Mucosa of gallbladder (tissue), 1 donor: ENCODE results near the gene NDOR1. TPM values are rescaled to one million over a fixed set of nuclear protein-coding genes. Genes with fewer than 3 reads are reported as not detected.

Experiments used
- DNase-seq: peaks from one replicate; pipeline ENCODE4 v3.0.0-alpha.2; 2020; ENCODE audit warnings: low spot score
- total RNA-seq: library from RNA; stranded (reverse); gene quantifications from one replicate; pipeline ENCODE4 v1.2.1, GENCODE V29; 2021
- donor health status: DM: no; HTN: no; CAD: no.

NDOR1 gene
- total RNA-seq, 1 donor from 2014 or later: 29.5 TPM

DNA sequence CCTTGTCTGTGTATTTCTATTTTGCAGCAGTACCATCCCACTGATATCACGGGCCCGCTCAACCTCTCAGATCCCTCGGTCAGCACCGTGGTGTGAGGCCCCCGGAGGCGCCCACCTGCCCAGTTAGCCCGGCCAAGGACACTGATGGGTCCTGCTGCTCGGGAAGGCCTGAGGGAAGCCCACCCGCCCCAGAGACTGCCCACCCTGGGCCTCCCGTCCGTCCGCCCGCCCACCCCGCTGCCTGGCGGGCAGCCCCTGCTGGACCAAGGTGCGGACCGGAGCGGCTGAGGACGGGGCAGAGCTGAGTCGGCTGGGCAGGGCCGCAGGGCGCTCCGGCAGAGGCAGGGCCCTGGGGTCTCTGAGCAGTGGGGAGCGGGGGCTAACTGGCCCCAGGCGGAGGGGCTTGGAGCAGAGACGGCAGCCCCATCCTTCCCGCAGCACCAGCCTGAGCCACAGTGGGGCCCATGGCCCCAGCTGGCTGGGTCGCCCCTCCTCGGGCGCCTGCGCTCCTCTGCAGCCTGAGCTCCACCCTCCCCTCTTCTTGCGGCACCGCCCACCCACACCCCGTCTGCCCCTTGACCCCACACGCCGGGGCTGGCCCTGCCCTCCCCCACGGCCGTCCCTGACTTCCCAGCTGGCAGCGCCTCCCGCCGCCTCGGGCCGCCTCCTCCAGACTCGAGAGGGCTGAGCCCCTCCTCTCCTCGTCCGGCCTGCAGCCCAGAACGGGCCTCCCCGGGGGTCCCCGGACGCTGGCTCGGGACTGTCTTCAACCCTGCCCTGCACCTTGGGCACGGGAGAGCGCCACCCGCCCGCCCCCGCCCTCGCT is 37.5 kb upstream of the NDOR1 start:
- no peak for DNase-seq

GRCh38 chr9:137168573-137168903 is 37.0 kb upstream of the NDOR1 start:
- no peak for DNase-seq

DNA sequence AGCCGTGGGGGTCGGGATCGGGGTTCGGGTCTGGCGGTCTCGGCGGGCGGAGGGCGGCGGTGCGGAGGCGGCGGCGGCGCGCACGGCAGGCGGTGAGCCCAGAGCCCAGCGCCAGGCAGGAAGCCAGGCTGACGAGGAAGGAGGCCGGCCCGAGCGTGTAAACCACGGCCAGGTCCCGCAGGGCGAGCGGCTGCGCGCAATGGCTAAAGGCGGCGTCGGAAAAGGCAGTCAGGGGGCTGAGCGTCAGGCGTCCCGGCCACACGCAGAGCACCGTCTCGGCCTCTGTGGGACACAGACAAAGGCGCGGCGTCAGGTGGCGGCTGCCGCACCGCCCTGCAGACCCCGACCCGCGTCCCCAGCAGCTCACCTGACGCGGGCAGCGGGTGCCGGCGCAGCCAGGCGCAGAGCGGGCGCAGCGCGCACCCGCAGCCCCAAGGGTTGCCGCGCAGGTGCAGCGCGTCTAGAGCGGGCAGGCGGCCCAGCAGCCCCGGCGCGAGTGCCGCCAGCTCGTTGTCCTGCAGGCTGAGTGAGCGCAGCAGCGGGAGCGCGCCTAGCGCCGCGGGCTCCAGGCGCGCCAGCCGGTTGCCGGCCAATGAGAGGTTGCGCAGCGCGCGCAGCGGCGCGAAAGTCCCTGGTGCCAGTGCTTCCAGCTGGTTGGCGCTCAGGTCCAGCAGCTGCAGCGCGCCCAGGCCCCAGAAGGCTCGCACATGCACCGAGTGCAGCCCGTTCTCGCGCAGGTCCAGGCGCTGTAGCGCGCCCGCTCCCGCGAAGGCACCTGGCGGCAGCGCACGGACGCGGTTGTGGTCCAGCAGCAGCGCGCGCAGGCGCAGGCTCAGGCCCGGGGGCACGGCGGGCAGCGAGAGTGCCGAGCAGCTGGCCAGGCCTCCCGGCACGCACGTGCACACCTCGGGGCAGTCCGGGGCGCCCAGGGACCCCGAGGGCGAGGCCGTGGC is 36.3 kb upstream of the NDOR1 start:
- no peak for DNase-seq

- no peak for DNase-seq
Observed at GRCh38 chr9:137169896-137170358, 35.6 kb upstream of the NDOR1 start, which contains the start of gene LRRC26. Gene LRRC26 (minus strand): TSS chr9:137170051. CDS start chr9:137169943, 108 bp downstream.

DNA sequence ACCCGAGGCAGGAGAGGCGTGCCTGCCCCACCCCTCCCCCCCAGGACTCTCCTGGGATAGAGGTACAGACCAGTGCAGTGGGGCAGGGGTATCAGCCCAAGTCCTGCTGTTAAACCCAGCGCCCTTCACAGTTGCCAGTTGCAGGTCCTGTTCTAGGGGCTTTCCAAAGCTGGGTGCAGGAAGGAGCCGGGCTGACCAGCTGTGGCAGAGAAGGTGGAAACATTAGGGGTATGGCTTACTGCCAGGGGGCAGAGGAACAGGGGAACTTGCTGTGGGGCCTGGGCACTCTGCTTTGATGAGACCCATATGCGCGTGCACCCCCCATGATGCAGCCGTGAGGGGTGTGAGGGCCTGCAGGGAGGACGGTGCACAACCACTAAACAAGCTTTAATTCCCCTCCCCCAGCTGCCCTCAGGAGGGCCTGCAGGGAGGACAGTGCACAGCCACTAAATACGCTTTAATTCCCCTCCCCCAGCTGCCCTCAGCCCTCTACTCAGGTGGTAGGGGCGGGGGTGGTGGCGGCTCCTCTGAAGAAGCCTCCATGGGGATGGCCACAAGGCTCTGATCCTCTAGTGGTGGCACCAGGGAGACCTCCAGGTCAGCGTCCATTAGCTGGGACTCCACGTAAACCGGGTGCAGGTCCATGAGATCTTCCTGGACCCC is 34.9 kb upstream of the NDOR1 start:
- DNase-seq: no peak

- no peak for DNase-seq
Observed at GRCh38 chr9:137171149-137171900, 34.2 kb upstream of the NDOR1 start.

DNA sequence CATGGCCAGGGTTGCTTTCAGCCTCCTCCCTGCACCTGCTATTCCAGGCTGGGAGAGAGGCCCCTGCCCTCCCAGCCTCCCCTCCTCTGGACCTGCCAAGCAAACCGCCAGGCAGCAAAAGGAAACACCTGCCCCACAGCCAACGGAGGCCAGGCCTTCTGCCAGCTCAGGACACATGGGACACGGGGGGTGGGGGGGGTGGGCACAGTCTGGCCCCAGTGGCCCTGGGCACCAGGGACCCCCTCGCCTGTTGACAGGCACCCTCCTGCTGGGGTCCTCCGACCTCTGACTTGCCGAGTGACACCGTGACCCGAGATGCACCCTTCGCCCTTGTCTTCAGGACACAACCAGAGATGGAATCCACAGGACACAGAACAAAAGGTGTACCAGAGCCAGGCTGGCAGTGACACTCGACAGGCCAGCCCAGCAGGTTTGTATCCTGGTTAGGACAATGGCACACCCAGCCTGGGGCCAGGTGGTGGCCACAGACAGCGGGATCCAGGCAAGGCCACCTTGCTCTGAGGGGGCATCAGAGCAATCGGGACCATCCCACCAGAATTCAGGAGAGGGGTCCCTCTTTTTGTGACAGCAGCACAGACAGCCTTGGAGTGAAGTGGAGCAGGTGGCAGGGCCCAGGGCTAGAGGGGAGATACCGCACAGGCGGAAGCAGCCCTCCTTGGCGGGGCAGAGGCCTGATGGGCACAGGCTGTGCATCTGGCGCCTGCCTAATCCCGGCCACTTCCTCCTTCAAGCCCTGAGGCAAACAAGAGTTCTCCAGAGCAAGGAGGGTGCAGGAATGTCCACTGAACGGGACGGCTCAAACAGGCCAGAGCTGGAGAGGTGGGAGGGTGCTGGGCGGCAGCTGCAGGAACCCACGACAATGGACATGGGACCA is 32.4 kb upstream of the NDOR1 start:
- DNase-seq: no peak

DNA sequence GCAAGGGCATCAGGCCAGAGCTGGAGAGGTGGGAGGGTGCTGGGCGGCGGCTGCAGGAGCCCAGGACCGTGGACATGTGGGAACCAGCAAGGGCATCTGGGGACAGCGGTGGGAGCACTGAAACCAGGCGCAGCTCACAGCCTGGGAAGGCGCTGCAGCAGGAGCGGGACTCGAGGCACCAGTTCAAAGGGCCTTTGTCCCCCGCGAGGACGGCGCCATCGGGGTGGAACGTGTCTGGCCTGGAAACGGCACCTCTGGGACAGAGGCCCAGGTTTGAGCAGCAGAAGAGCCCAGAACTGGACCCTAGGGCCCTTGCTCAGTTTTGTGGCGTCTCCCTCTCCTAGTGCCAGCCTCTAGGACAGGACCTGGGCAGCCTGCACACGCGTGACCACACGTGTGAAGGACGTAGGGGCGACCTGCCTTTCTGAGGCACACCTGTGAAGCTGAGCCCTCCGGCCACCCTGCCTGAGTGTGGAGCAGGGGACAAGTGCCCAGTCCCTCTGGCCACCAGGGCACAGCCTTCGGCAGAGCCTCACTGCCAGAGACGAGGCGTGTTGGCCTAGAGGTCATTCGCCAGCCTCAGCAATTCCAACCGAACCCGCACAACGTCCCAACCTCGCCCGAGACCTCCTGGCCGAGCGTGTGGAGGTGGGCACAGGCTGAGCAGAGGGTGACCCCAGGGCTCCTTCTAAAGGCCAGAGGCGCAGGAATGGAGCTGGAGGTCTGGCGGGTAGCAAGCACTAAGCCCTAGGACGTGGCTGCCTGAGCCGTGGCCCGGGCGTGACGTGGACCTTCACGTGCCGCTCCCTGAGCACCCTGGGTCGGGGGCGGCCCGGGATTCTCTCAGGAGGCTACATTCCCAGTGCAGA is 31.5 kb upstream of the NDOR1 start:
- no peak for DNase-seq

- DNase-seq: no peak
Observed at GRCh38 chr9:137174722-137175293, 30.7 kb upstream of the NDOR1 start.

DNA sequence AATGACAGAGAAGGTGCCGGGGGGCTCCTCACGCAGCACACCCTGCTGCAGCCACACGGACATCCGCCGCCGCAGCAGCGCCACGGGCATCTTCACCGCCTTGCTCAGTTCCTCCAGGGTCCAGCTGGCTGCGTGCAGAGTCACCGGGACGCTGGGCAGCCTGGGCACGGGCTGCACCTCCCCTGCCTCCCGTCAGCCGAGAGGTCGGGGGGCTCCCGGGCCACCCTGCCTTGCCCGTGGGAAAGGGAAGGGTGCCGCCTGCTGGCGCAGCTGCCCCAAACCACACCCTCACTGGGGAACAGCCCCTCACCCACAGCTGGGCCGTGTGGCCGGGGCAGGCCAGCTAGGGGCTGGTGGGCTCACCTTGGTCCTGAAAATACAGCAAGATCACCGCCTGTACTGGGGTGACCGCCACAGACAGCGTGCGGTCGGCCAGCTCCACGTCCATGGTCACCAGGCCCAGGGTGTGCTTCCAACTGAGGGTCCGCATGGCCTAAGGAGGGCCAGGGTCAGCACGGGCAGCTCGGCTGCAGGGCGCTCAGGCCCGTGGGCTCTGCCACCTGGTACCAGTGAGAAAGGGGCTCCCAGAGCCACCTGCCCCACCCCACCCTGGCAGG is 30.0 kb upstream of the NDOR1 start:
- DNase-seq: no peak

DNA sequence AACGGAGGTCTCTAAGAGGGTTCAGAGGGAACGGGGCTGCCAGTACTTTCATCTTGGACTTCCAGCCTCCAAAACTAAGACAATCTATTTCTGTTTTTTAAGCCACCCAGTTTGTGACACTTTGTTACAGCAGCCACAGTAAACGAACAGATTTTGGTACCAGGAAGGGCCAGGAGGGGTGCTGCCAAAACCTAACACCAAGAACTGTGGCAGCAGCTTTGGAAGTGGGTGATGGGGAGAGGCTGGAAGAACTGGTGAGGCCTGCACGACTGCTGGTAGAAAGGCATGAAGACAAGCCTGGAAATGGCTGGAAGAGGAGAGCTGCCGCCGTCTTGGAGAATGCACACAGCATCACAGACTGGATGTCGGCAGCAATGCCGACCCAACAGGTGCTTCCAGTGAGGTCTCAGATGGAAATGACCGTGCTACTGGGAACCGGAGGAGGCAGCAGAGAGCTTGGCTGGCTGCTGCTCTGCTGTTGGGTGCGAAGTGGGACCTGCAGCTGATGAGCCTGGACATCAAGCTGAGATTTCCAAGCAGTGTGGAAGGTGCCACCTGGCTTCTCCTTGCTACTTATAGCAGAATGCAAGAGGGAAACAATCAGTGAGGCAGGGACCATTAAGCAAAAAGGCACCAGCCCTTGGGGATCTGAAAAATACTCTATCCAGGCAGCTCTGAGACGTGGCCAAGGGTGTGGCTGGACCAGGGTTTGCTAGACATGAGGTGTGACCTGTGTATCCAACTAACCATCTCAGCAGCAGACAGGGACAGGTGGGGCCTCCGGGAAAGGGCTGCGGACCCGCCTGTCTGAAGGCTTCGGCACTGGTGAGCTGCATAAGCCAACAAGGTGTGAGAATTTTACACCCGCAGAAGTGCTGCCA is 29.0 kb upstream of the NDOR1 start:
- DNase-seq: no peak

GRCh38 chr9:137178201-137178938 is 27.1 kb upstream of the NDOR1 start:
- DNase-seq: no peak

- no peak for DNase-seq
Observed at GRCh38 chr9:137178939-137179630, 26.4 kb upstream of the NDOR1 start.

DNA sequence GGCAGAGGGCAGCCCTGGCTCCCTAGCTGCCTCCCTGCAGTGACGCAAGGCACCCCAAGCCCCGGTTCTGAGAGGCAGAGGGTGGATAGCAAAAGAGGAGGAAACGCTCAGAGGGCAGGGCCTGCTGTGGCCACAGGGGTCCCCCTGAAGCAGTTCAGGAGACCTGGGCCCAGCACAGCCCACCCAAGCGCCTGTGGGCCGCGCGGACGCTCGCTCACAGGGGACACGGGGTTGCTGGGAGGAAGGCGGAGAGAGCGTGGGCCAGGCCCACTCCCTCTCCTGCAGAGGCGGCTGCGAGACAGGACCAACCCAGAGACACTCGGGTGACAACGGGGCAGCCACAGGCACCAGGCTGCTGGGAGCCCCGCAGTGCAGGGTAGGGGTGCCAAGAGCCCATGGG is 25.7 kb upstream of the NDOR1 start:
- no peak for DNase-seq

- DNase-seq: no peak
Observed at GRCh38 chr9:137180491-137180890, 25.0 kb upstream of the NDOR1 start.

GRCh38 chr9:137181680-137182079 is 23.8 kb upstream of the NDOR1 start:
- no peak for DNase-seq
